Heart left ventricle (tissue), 16 donors: ENCODE results near the gene ASL. TPM values are rescaled to one million over a fixed set of nuclear protein-coding genes. Genes with fewer than 3 reads are reported as not detected.

Experiments
- ATAC-seq, 4 donors: fragments of 200-7000 bp; cut with Tn5 transposase; one replicate each; pipeline ENCODE4 v1.9.1; 2020 to 2022; ENCODE audit warnings: moderate library complexity in 4 of 4, mild to moderate bottlenecking in 3 of 4, moderate number of reproducible peaks in 1 of 4
- DNase-seq, 5 donors: peaks; one replicate each; pipeline ENCODE4 v3.0.0-alpha.2; 2020
- H3K27ac ChIP-seq, 12 donors: fragments of 200-600 bp; sonication (generic) in 4 of 12; one replicate each; pipeline versions ENCODE4 v1.5.0 to v1.8.0; 2016 to 2022; ENCODE audit warnings: mild to moderate bottlenecking in 2 of 12
- H3K27me3 ChIP-seq, 9 donors: fragments of 200-600 bp; sonication (generic) in 2 of 9; one replicate each; pipeline versions ENCODE4 v1.5.1 to v1.8.0; 2016 to 2022; ENCODE audit warnings: mild to moderate bottlenecking in 3 of 9
- H3K36me3 ChIP-seq, 9 donors: fragments of 200-600 bp; sonication (generic) in 2 of 9; one replicate each; pipeline versions ENCODE4 v1.5.0 to v1.8.0; 2018 to 2022; ENCODE audit warnings: mild to moderate bottlenecking in 2 of 9
- H3K4me1 ChIP-seq, 12 donors: fragments of 200-600 bp; sonication (generic) in 4 of 12; one replicate each; pipeline versions ENCODE4 v1.5.0 to v1.8.0; 2016 to 2022; ENCODE audit warnings: mild to moderate bottlenecking in 3 of 12
- H3K4me3 ChIP-seq, 12 donors: fragments of 200-600 bp; sonication (generic) in 4 of 12; one replicate each; pipeline versions ENCODE4 v1.5.0 to v1.8.0; 2017 to 2022; ENCODE audit warnings: mild to moderate bottlenecking in 9 of 12, moderate library complexity in 4 of 12
- H3K9me3 ChIP-seq, 12 donors: fragments of 200-600 bp; sonication (generic) in 4 of 12; one replicate each; pipeline versions ENCODE4 v1.5.0 to v1.8.0; 2016 to 2022; ENCODE audit warnings: mild to moderate bottlenecking in 1 of 12
- CTCF ChIP-seq, 12 donors: fragments of 200-600 bp; sonication (generic) in 4 of 12; IDR thresholded peaks; one replicate each; pipeline versions ENCODE4 v1.5.0 to v1.8.0; 2018 to 2022; ENCODE audit warnings: antibody characterized with exemption in 12 of 12, mild to moderate bottlenecking in 5 of 12
- POLR2A ChIP-seq, 2 donors: fragments of 450-650 bp; IDR thresholded peaks; one replicate each; pipeline ENCODE4 v1.6.1; 2017; ENCODE audit warnings: antibody characterized with exemption in 2 of 2, mild to moderate bottlenecking in 2 of 2, moderate library complexity in 2 of 2
- WGBS, 4 donors: extraction: QIAGEN DNeasy Blood & Tissue Kit in 2 of 4; methylation state at CpG; one replicate each; pipeline versions ENCODE4 v1.1.5 to v1.1.7; 2013 to 2018; 5-methylcytosine and 5-hydroxymethylcytosine counted together
- intact Hi-C, 10 donors: fragments of 100-400 bp; cut with DNase I; formaldehyde crosslinking; loops; one replicate each; pipeline versions ENCODE4 v1.11.1 to v1.14.2; 2022
- polyA plus RNA-seq, 2 donors: library from polyadenylated mRNA; stranded (reverse); fragments of 200-250 nt; gene quantifications; one replicate each; pipeline ENCODE4 v1.2.3, GENCODE V29; 2013
- total RNA-seq, 9 donors: library from RNA; depleted of rRNA in 2 of 9; stranded (reverse); fragments of >200 nt in 2 of 9; fragmentation: NEBNext Ultra II Directional in 3 of 9; extraction: Animal tissue kit (Norgen Biotek cat#: 25700) in 3 of 9; gene quantifications; one replicate each; pipeline versions ENCODE4 v1.1.0 to v1.2.4, GENCODE V29; 2016 to 2023
- donor health status: ischemic (EF 13 %, LVEDD 7.1; RV severe dilation, severe dysfunction).
- donor health status: healthy with polysubstance abuse.
- donor health status: DM: no; HTN: yes; CAD: no.
- donor health status: DM: no; HTN: no; CAD: no.
- donor health status: ischemic (EF 25% LVEDD 6.9; RV normal size, moderate dysfunction).
- donor health status: ischemic (EF 25% LVEDD 5.7; RV mildly dilated, moderate dysfunction).
- donor health status: healthy.
- donor health status: DM: yes; HTN: yes; CAD: no.
- donor health status: ischemic (EF 35%, LVEDD 5.7; RV mildly dilated, moderate dysfunction).
- donor health status: nonischemic (EF 11% LVEDD 7.7; RV severe dilation, severe dysfunction).
- donor health status: DM: yes; HTN: yes; CAD: no.
- donor health status: PGD.
- donor health status: ischemic (EF 29% LVEDD 5.4; RV normal size, mild dysfunction).
- donor health status: nonischemic (EF 23%, LVEDD 6.1; RV moderate dilation, normal function).

ASL gene
- total and polyA plus RNA-seq, 11 donors: 8.1 to 23.3 (median 13.2) TPM

DNA sequence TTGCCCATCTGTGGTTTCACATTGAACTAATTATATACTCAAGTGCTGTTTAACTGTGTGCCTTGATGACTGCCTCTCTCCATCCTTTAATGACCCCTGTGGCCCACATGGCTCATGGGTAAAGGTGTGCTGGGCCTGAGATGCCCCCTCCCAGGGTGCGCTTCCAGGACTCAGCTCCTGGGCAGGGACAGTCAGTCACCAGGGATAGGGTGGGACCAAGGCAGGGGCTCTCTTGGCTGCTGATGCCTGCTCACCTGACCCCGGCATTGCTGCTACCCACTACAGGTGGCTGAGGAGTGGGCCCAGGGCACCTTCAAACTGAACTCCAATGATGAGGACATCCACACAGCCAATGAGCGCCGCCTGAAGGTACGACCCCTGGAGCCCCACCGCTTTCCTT is 6.5 kb downstream of the ASL start:
- peaks cover 0 to 63% (median 27%) of the 10 kb centered on the region in 9 donors for H3K36me3 ChIP-seq
- intact Hi-C loops: loop anchor here in 1 of 10 donors (5.0 kb wide), 1 partner anchor 665 kb away; no protein-coding TSS in a partner anchor
- DNase-seq (no peak), ATAC-seq (no peak)
- WGBS, 4 donors: 97 to 99% (median 97%) methylated on average over 6 of the region's 6 CpGs
- no peak overlapping the region for H3K27ac ChIP-seq
- no peaks in the 10 kb centered on the region for H3K27me3 ChIP-seq
- H3K4me3 ChIP-seq: no peak overlapping the region
- no peaks in the 10 kb centered on the region for H3K9me3 ChIP-seq
- peaks cover 0 to 14% (median 2%) of the 10 kb centered on the region in 12 donors for H3K4me1 ChIP-seq
- TF ChIP-seq POLR2A (IDR thresholded peaks at IDR 0.05) (no peak), CTCF (IDR thresholded peaks at IDR 0.05) (no peak)

GRCh38 chr7:66082886-66083415 is 7.3 kb downstream of the ASL start:
- intact Hi-C loops: loop anchor here in 1 of 10 donors (5.0 kb wide), 1 partner anchor 664 kb away; no protein-coding TSS in a partner anchor
- 86 to 98% (median 96%) methylated on average over 6 to 16 of the region's 16 CpGs for WGBS, 4 donors
- H3K4me1 ChIP-seq: peaks cover 0 to 5% (median 0%) of the 10 kb centered on the region in 12 donors
- H3K36me3 ChIP-seq: peaks cover 0 to 66% (median 30%) of the 10 kb centered on the region in 9 donors
- H3K27ac ChIP-seq: no peak overlapping the region
- H3K4me3 ChIP-seq: no peak overlapping the region
- ATAC-seq: no peak
- no peaks in the 10 kb centered on the region for H3K9me3 ChIP-seq
- TF ChIP-seq CTCF (IDR thresholded peaks at IDR 0.05) (no peak), POLR2A (IDR thresholded peaks at IDR 0.05) (no peak)
- H3K27me3 ChIP-seq: no peaks in the 10 kb centered on the region
- DNase-seq: no peak

GRCh38 chr7:66083677-66084076 is 8.1 kb downstream of the ASL start:
- ATAC-seq (no peak), DNase-seq (no peak)
- H3K27ac ChIP-seq: no peak overlapping the region
- H3K36me3 ChIP-seq: peaks cover 0 to 63% (median 33%) of the 10 kb centered on the region in 9 donors
- no peak overlapping the region for H3K4me3 ChIP-seq
- intact Hi-C loops: loop anchor here in 1 of 10 donors (5.0 kb wide), 1 partner anchor 664 kb away; no protein-coding TSS in a partner anchor
- 80 to 95% (median 91%) methylated on average over 2 of the region's 2 CpGs for WGBS, 4 donors
- no peaks in the 10 kb centered on the region for H3K27me3 ChIP-seq
- TF ChIP-seq POLR2A (IDR thresholded peaks at IDR 0.05): no peak
- TF ChIP-seq CTCF (IDR thresholded peaks at IDR 0.05): no peak
- H3K9me3 ChIP-seq: no peaks in the 10 kb centered on the region
- no peaks in the 10 kb centered on the region for H3K4me1 ChIP-seq

DNA sequence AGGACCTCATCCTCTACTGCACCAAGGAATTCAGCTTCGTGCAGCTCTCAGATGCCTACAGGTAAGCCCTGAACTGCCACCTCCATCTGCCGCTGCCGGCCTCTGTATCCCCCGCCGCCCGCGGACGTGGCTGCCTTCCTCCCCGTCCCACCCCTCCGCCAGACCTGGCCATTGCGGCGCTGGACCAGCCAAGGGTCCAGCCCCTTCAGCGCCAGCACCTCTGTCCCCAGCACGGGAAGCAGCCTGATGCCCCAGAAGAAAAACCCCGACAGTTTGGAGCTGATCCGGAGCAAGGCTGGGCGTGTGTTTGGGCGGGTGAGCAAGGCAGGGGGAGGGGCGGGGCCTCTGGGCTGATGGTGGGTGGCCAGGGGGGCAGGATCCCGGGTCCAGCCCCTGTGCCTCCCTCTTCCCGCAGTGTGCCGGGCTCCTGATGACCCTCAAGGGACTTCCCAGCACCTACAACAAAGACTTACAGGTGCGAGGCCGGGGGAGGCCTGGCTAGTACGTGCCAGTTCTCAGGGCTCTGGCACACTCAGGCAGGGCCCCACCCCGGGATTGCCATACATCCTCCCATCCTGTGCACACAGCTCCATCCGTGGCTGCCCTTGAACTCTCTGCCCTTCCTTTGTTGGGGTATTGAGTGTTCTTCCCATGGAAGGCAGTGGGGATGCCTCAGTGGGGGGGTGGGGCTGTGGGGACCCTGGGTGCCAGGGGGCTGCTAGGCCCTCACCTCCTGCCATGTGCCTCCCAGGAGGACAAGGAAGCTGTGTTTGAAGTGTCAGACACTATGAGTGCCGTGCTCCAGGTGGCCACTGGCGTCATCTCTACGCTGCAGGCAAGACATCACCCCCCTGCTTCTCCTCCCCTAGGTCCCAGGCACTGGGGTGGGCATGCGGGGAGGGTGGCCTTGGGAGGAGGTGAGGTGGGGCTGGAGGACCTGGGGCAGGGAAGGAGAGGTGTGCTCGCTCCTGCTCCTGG is 13.5 kb downstream of the ASL start:
- no peak overlapping the region for H3K4me3 ChIP-seq
- 83 to 88% (median 85%) methylated on average over 28 to 32 of the region's 32 CpGs for WGBS, 4 donors
- H3K36me3 ChIP-seq: peaks cover 0 to 43% (median 24%) of the 10 kb centered on the region in 9 donors
- no peak for DNase-seq
- no peaks in the 10 kb centered on the region for H3K4me1 ChIP-seq
- intact Hi-C loops: no loop called here
- no peaks in the 10 kb centered on the region for H3K9me3 ChIP-seq
- no peak for ATAC-seq
- H3K27me3 ChIP-seq: no peaks in the 10 kb centered on the region
- H3K27ac ChIP-seq: no peak overlapping the region
- TF ChIP-seq POLR2A (IDR thresholded peaks at IDR 0.05): no peak
- no peak for TF ChIP-seq CTCF (IDR thresholded peaks at IDR 0.05)
